ENCODE results near the gene RNF175.

GRCh38 chr4:153787061-153787560, 27.3 kb upstream of the RNF175 start:
- no peak for TF ChIP-seq CTCF (conservative IDR thresholded peaks at IDR 0.05; ENCODE audit: low read length)
- no peak for TF ChIP-seq EZH2phosphoT487 (IDR thresholded peaks at IDR 0.05; ENCODE audit: borderline replicate concordance)
